ENCODE results near the gene PLPP1.

Gene PLPP1

DNA sequence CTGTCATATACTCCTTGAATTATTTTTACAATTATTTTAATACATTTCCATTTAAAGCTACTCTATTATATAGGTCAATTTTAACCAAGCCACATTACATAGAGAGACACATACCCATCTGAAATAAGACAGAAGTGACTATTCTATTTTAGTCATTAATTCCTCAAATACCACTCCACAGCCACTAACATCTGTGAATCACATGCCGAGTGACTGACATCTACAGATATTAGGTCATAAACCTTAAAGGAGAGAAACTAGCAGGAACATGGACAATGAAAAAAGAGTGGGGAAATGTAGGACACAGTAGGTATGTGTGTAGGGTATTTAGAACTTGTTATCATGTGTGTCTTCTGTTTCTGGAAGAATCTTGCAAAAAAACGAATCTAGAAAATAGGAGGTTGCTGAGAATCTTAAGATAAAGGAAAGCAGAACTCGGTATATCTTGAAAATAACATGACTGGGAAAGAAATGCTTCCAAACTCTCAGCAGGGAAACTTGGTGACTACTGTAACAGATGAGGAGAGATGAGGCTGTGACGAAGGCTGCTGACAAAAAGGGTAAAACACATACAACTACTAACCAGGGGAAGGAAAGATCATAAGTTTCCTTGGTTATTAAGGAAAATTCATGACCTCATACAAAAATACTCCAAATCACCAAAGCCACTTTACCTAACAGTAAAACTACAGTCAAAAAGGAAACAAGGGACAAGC, 84.6 kb downstream of the PLPP1 start:
- DNase-seq (ENCODE audit: low read depth, low spot score), result no peak

DNA sequence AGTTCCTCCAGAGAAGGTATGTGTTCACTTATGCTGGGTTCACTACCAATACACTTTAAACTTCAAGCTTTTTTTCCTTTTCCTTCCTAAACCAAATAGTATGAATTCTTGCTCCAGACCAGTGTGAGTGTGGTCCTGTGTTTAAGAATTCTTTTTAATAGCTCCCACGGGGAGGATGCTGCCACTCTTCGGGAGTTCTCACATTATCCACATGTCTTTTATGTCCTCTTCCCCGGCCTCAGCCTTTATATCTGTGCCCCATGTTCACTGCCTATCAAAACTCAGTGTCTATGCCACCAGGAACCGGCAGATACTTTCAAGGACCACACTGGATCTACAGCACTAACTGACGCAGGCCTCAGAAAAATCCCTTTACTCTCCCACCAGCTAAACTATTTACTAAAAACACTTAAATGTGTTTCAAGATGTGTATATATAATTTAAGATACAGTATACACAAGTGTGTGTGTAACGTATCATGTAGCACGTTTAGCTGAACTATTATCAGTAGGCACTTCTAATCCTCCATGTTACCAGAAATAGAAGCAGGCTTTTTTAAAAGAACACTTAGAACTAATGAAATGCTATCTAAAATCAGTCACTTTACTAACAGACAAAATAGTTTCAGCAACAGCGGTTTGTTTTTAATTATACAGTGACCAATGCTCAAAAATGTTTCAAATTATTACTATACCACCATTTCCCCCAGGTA, 88.0 kb downstream of the PLPP1 start:
- DNase-seq (ENCODE audit: low read depth, low spot score), result no peak

- no peak for DNase-seq (ENCODE audit: low read depth, low spot score)
Measured at GRCh38 chr5:55445791-55446190, 89.0 kb downstream of the PLPP1 start.

DNA sequence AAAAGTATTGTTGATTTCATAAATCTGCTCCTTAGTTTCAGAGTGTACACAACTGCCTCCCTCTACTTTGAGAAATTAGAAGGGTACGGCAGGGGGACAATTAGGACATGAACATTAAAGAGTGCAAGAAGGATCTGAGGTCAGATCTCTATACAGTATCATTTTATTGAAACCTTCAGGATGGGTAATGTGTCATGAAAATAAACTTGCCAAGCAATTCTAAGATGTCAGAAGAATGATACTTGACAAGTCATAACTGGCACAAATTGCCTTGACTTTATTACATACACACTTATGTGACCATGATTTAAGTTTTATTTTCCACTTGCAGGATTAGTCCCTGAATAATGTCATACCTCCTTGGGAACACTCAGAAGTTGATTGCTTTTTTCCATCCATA, 92.8 kb downstream of the PLPP1 start:
- DNase-seq (ENCODE audit: low read depth, low spot score), result no peak

GRCh38 chr5:55441107-55441771, 93.5 kb downstream of the PLPP1 start:
- no peak for DNase-seq (ENCODE audit: low read depth, low spot score)

- no peak for DNase-seq (ENCODE audit: low read depth, low spot score)
Measured at GRCh38 chr5:55440188-55440646, 94.5 kb downstream of the PLPP1 start.

- no peak for DNase-seq (ENCODE audit: low read depth, low spot score)
Measured at GRCh38 chr5:55438998-55439397, 95.8 kb downstream of the PLPP1 start.

GRCh38 chr5:55437859-55438206, 96.9 kb downstream of the PLPP1 start:
- DNase-seq (ENCODE audit: low read depth, low spot score), result no peak

- no peak for DNase-seq (ENCODE audit: low read depth, low spot score)
Measured at GRCh38 chr5:55437452-55437851, 97.3 kb downstream of the PLPP1 start.

- DNase-seq (ENCODE audit: low read depth, low spot score), result no peak
Measured at GRCh38 chr5:55432549-55432948, 102.2 kb downstream of the PLPP1 start.

GRCh38 chr5:55429613-55430253, 105.0 kb downstream of the PLPP1 start:
- no peak for DNase-seq (ENCODE audit: low read depth, low spot score)

- DNase-seq (ENCODE audit: low read depth, low spot score), result no peak
Measured at GRCh38 chr5:55429221-55429612, 105.5 kb downstream of the PLPP1 start.

DNA sequence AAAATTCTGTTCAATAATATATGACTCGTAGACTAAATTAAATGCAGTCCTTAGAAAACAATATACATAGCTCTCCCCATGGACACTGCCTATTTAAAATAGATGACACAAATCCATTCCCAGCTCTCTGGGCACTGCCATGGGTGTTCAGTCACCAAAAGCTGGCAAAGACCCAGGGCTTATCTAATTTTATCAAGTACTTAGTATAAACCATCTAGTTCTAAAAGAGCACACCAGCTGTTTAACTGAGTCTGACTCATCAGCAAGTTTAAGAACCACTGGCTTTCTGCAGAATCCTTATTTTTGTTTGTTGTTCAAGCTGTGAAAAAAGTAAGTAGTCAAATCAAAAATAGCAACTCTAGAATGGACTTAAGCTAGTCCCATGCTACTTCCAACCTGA, 107.6 kb downstream of the PLPP1 start:
- no peak for DNase-seq (ENCODE audit: low read depth, low spot score)

DNA sequence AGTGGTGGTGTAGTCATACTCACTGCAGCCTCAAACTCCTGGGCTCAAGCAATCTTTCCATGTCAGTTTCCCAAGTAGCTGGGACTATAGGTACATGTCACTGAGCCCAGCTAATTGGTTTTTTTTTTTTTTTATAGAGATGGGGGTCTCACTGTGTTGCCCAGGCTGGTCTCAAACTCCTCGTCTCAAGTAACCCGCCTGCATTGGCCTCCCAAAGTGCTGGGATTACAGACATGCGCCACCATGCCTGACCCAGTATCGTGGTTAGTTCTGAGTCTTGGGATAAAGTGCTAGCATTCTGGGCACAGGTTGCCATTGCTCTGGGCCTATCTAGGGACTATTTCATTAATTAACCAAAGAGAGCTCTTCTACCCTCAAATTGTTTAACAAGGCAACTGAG, 108.3 kb downstream of the PLPP1 start:
- DNase-seq (ENCODE audit: low read depth, low spot score), result no peak

- DNase-seq (ENCODE audit: low read depth, low spot score), result no peak
Measured at GRCh38 chr5:55421074-55421529, 113.7 kb downstream of the PLPP1 start.

- DNase-seq (ENCODE audit: low read depth, low spot score), result no peak
Measured at GRCh38 chr5:55418994-55419968, 115.5 kb downstream of the PLPP1 start.

DNA sequence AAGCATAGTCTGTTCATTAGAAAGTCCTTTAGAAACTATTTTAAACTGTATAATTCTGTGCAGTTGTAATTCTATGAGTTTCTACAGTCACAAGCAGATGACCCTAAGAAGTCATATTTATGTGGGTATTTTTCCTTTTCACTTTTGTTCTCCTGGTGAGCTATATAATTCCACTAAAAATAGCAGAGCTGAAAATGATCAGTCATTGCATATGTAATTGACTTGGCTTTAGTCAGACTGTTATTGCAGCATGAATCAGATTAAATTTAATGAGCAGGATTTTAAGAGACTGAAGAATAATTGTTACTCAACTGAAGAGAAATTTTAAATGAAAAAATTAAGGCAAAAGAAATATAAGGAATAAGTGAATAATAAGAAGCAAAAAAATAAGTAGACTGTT, 118.5 kb downstream of the PLPP1 start:
- DNase-seq (ENCODE audit: low read depth, low spot score), result no peak

GRCh38 chr5:55415071-55415470, 119.7 kb downstream of the PLPP1 start:
- no peak for DNase-seq (ENCODE audit: low read depth, low spot score)

- DNase-seq (ENCODE audit: low read depth, low spot score), result no peak
Measured at GRCh38 chr5:55413644-55414043, 121.1 kb downstream of the PLPP1 start.

DNA sequence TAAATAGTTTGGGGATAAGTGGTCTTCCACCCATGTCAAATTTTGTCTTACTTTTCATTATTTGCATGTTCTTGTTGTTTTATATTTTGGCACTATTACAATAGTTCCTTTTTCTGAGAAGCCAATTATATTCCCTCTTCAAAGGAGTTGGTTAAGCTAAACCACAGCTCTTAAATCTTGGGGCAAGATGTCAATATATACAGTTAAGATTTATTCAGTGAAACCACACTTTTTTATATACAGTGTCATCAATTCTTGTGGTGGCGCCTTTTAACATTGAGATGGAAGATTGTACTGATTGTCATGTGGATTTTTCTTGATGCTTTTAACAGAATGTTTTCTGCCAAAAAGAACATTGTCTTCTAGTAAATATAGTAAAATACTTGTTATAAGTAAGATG, 122.9 kb downstream of the PLPP1 start:
- no peak for DNase-seq (ENCODE audit: low read depth, low spot score)

GRCh38 chr5:55410845-55411244, 123.9 kb downstream of the PLPP1 start:
- DNase-seq (ENCODE audit: low read depth, low spot score), result no peak
